Ishikawa (cell line): ENCODE data around the gene NCOR2.

Experiments used
- EP300 ChIP-seq: IDR thresholded peaks from 2 replicates; pipeline ENCODE4 v1.6.1; 2012; ENCODE audit warnings: borderline replicate concordance
- FOXM1 ChIP-seq: IDR thresholded peaks from 2 replicates; pipeline ENCODE4 v1.6.1; 2012; ENCODE audit warnings: low read depth, borderline replicate concordance
- NFIC ChIP-seq: IDR thresholded peaks from 2 replicates; pipeline ENCODE4 v1.6.1; 2012
- RAD21 ChIP-seq: IDR thresholded peaks from 2 replicates; pipeline ENCODE4 v1.6.1; 2012; ENCODE audit warnings: low read depth
- TAF1 ChIP-seq: IDR thresholded peaks from 2 replicates; pipeline ENCODE4 v1.6.1; 2012; ENCODE audit warnings: low read depth, mild to moderate bottlenecking
- YY1 ChIP-seq: IDR thresholded peaks from 2 replicates; pipeline ENCODE4 v1.6.1; 2012; ENCODE audit warnings: low read depth
- TF ChIP-seq, protein P1 (sequence below): IDR thresholded peaks from 2 replicates; pipeline ENCODE4 v1.6.1; 2012
- TF ChIP-seq, protein P2 (sequence below): IDR thresholded peaks from 2 replicates; pipeline ENCODE4 v1.6.1; 2012; ENCODE audit warnings: low read depth, mild to moderate bottlenecking

- TF ChIP-seq EP300 (peak; percentile 44; the same call in 1 of the 2 replicates), YY1 (peak; percentile 81), FOXM1 (no peak), TAF1 (no peak), RAD21 (peak; percentile 78), NFIC (peak; percentile 72)
- TF ChIP-seq, protein P1, sequence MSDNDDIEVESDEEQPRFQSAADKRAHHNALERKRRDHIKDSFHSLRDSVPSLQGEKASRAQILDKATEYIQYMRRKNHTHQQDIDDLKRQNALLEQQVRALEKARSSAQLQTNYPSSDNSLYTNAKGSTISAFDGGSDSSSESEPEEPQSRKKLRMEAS: peak; percentile 81
- TF ChIP-seq, protein P2, sequence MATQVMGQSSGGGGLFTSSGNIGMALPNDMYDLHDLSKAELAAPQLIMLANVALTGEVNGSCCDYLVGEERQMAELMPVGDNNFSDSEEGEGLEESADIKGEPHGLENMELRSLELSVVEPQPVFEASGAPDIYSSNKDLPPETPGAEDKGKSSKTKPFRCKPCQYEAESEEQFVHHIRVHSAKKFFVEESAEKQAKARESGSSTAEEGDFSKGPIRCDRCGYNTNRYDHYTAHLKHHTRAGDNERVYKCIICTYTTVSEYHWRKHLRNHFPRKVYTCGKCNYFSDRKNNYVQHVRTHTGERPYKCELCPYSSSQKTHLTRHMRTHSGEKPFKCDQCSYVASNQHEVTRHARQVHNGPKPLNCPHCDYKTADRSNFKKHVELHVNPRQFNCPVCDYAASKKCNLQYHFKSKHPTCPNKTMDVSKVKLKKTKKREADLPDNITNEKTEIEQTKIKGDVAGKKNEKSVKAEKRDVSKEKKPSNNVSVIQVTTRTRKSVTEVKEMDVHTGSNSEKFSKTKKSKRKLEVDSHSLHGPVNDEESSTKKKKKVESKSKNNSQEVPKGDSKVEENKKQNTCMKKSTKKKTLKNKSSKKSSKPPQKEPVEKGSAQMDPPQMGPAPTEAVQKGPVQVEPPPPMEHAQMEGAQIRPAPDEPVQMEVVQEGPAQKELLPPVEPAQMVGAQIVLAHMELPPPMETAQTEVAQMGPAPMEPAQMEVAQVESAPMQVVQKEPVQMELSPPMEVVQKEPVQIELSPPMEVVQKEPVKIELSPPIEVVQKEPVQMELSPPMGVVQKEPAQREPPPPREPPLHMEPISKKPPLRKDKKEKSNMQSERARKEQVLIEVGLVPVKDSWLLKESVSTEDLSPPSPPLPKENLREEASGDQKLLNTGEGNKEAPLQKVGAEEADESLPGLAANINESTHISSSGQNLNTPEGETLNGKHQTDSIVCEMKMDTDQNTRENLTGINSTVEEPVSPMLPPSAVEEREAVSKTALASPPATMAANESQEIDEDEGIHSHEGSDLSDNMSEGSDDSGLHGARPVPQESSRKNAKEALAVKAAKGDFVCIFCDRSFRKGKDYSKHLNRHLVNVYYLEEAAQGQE: no peak
Measured at GRCh38 chr12:124568431-124569374, 1.3 kb upstream of the NCOR2 start.
